HG03457 (cell line): ENCODE measurements around the gene PRSS50.

Source experiments
- ATAC-seq: cut with Tn5 transposase; IDR thresholded peaks from one replicate; pipeline ENCODE4 v1.9.1; 2021; ENCODE audit warnings: moderate number of reproducible peaks; ENCODE audit not compliant: unreplicated experiment

Gene PRSS50

DNA sequence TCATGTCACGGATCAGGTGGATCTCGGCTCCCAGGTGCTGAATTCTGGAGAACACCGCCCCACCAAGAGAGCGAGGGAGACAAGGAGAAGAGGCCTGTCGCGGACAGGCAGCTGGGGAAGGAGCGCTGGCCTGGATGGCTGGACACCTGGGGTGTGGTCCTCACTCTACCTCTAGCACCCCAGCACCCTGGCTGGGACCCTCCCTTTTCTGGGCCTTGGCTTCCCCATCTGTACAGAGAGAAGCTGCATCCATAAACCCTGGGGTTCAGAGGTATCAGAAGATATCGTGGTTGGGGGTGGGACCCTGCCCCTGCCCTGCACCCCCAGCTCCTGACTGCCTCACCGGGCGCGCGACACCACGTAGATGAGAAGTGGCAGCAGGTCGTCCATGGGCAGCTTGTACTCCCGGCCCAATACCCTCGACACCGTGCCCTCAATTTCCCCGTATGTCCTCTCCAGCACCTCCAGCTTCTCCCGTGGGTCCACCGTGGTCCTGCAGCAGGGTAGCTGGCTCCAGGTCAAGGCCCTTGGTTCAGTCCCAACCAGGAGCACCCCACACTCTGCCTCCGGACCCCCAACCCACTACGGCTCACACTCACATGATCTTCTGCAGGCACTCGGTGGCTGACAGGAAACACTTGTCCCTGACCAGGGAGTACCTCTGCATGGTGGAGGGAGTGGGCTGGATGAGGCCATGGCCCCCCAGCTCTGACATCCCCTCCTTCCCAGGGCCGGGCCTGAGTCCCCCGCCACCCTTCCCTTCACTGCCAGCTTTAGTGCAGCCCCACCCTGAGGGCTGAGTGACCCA is 45.9 kb downstream of the PRSS50 start:
- ATAC-seq, result no peak

DNA sequence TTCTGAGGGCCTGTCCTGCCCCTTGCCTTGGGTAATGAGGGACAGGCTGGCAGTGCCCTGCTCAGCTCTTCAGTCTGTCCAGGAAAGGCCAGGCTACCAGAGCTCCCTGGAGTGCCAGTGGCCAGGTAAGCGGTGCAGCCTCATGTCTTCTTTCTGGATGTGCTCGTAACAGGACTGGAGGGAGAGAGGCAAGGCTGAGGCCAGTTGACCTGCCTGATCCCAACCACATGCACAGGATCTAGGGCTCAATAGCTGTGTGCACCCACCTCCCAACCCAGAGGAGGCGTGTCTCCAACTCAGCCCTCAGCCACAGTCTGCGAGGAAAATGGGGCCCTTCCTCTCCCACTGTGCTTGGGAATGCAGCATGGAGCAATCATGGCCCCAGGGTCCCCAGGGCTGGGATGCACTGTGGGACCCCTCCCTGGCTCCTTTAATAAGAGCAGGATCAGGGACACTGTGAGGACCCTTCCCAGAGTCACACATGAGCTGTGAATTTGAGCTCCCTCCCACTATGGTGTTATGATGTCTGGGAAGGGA is 46.7 kb downstream of the PRSS50 start:
- no peak for ATAC-seq

DNA sequence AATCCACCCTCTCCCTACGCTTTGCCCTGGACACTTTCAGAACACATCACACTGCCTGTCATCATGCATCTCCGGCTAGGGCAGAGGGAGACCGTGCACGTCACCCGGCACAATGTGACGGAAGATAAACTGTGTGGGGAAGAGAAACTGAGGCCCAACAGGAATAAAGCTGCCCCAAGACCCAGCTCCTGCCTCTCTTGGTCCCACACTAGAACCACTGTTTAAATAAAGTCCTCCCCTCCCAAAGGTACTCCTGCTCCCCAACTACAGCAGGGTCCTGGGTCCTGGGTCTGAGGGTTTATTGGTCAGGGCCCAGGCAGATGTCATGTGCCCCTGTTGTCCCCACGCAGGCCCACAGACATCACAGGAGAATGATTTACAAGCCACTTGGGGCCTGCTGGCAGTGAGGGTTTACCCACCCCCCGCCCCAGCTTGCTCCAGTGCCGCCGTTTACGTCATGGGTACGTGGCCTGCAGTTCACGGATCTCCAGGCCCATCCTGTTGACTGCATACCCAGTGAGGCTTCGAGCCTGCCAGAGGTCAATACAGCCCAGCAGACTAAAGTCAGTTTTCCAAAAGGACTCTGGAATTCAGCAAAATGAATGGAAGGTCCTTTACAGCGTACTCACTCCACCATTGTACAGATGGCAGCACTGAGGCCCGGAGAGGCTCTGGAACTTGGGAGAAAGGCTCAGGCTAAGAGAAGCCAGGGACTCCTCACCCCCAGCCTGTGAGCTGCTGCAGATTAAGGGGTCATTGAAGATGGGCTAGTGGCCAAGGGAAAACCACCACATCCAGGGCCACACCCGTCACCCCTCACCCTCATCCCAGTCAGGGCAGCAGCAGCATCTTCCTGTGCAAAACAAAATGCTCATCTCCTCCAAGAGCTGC is 47.4 kb downstream of the PRSS50 start:
- no peak for ATAC-seq

DNA sequence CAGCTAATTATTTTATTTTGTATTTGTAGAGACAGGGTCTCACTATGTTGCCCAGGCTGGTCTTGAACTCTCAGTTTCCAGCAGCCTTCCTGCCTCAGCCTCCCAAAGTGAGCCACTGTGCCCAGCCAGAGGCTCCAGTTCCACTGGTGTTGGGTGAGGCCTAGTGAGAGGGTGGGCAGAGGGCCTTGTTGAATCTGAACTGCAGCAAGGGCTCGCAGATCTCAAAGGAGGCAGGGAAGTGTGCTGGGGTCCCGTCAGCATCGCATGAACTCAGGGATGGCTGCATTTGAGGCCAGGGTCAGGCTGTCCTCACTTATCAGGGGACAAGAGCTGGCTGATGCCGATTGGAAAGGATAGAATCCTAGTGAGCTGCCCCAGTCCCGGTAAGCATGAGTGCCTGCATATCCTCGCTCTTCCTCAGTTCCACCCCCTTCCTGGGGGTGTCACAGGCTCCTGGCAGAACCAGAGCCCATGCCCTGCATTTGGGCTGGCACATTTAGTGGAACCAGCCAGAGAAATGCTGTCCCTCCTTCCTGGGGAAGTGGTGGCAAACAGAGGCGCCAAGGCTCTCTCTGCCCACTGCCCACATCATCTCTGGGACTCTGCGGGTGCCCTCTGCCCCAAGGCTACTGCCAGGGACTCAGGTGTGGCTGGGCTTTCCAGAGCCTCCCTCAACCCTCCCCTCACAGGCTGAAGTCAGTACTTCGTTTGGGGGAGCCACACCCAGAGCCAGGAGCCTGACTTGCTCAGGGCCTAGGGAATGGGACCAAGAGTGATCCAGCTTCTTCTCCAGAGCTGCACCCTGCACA is 48.3 kb downstream of the PRSS50 start:
- ATAC-seq, result no peak

DNA sequence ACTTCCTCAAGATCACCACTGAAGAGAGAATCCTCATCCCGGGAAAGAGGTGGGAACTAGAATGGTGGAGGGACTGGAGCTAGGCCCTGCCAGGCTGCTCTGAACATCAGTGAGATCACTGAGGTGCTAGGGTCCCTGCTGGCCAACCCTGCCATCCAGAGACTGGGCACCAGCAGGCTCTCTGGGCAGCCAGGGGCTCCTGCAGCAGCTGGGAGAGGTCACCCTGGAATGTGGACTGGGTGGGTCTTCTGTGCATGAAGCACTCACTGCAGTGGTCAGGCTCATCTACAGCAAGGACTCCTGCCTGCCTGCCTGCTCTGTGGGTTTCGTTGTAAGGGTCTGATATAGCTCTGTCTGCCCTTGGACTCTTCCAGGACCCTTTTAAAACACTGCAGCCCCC is 49.1 kb downstream of the PRSS50 start:
- no peak for ATAC-seq

DNA sequence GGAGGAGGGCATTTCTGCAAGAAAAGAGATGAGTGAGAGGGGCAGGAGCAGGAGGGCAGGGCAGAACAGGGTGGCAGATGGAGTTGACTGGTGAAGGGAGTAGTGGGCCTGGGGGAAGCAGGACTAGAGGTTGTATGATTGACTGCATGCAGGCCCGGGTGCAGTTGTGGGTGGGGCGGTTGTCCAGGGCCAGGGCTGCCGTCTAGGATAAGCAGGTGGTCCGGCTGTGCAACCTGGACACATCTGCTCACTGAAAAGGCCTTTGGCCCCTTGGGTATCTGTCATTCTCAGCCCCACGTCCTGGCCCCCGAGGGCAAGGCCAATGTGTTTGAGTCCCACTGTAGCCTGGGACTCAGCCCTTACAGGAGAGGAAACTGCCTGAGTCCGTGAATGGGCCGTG is 49.6 kb downstream of the PRSS50 start:
- no peak for ATAC-seq

DNA sequence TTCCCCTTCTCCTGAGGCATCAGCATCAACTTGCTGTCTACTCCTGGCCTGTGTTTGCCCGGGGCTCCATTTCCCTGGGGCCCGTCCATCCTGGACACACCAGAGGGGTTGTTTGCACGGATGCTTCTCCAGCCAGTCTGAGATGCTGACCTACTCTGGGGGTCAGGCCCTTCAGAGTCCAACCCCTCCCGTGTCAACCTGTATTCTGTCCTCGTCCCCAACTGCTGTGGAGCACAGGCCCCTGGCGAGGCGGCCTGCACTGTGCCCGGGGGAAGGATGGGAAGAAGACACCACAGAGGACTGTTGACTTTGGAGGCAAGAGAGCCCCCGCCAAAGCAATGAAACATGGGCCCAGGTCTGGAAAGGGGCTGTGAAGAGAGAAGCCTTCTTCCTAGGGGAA is 50.0 kb downstream of the PRSS50 start:
- ATAC-seq, result no peak

DNA sequence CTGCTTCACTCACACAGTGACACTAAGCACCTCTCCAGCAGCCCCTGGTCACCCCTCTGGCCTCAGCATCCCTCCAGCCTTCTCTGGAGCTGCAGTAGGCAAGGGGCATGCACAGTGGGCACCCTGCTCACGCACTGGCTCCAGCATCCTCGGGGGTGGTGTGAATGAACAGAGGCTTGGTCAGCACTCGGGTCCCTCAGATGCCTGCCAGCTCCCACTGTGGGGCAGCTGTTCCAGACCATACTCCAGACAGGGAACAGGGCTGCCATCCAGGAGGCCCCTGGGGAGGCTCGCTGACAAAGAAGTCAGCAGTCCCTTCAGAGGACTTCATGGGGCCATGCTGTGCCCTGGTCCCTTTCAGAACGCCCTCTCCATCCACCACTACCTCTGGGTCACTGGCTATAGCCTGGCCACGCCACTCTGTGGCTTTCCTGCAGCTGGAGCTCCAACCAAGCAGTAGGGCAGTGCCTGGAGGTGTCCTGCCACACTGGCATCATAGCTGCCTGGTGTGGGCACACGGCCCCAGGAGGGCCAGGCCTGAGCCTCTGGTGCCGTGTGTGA is 50.5 kb downstream of the PRSS50 start:
- no peak for ATAC-seq

DNA sequence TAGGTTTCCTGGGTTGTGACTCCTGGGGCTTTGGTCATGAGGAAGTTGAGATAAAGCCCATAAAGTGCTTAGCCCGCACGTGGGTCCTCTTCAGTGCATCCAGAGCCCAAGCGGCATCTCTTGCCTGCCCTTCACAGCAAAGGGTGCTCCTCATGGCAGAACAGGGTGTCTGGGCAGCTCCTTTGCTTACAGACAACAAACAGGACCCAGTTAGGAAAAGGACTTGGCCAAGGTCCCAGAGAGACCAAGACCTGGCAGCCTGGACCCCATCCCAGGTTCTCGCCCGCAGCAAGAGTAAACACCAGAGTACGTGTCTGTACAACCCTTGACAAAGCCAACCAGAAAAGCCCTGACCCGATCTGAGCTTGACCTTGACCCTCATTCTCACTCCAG is 51.2 kb downstream of the PRSS50 start:
- no peak for ATAC-seq

DNA sequence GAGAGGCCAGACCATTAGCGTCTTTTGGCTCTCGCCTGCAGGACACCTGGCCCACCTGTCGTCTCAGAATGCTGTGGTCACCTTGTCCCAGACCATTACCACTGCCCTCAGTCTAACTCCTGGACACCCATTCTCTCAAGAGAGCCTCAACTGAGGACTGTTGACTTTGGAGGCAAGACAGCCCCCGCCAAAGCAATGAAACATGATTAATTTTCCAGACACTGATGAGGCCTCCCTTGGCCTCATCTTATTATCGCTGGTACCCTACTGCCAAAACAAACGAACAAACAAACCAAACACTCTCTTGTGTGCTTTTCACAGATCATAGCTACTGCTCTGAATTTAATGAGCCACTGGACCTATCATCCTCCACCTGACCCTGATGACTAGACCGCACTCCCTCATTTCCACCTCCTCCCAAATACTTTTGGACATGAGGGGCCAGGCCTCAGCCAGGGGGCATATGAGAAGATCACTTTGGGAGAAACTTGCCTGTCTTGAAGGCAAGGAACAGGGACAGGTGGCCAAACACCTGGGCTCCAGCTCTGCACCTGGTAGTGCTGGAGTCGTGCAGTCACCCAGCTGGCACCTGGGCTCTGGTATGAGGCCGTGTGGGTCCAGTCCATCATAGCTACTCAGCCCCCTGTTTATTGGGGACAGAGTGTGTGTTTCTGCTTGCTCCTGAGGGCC is 51.8 kb downstream of the PRSS50 start:
- ATAC-seq, result no peak

DNA sequence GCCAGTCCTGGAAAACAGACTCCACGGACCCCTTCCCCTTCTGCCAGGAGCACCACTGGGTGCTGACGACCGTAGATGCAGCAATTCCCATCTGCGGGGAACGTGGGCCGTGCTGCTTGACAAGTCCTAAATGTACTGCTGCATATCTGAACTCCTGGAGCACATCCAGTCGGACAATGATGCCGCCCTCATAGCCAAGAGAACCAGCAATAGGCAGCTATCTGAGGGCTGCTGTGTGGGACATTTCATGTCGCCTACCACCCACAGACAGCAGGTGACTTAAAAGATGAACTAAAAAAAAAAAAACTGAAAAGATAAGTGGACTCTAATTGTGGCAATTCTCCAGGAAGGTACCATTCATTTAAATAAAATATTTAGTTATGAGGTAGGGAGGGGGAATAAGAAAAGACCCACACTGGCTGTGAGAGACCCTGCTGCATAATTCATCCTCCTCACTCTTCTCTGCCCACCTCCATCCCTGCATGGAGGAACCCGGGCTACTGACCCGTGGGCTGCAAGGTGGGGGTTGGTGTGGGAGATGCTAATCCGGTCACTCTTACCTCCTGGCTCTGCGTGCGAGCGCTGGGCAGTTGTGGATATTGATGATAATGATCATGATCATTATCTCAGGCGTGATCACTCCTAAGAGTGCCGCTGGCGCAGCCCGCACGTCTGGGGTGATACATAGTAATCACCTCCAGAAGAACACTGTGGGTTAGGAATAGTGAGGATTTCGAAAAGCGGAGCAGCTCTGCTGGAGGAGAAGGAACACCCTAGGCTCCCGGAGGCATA is 52.5 kb downstream of the PRSS50 start:
- no peak for ATAC-seq

DNA sequence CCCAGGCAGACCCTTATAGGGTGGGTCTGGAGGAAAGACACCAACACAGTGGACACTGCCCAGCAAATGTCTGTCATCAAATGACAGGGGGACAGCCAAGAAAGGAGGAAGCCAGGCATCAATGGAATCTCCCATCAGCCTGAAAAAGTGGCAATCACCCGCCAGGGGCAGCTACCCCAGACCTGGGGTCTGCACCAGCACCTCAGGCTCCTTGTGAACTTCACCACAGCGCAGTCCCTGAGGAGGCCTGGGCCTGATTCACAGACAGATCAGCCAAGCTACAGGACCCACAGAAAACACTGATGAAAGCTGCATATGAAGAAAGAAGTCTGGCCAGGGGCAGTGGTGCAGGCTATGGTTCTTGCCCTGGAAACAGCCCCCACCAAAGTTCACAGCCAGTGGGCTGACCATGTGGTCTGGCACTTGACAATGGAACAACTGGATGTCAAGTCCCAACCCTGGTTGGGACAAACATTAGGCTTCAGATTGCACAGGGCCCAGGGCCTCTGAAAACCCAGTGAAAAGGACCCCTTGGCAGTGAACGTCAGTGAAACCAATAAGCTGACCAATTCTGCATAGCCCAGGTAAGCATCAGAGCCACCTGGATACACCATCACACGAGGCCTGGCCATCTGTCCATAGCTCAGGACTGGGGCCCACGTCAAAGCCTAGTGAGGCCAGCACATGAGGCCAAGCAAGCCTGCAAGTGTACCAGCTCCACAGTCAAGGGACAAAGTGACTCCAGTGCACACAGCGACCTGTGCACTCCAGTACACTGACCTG is 53.3 kb downstream of the PRSS50 start:
- no peak for ATAC-seq

DNA sequence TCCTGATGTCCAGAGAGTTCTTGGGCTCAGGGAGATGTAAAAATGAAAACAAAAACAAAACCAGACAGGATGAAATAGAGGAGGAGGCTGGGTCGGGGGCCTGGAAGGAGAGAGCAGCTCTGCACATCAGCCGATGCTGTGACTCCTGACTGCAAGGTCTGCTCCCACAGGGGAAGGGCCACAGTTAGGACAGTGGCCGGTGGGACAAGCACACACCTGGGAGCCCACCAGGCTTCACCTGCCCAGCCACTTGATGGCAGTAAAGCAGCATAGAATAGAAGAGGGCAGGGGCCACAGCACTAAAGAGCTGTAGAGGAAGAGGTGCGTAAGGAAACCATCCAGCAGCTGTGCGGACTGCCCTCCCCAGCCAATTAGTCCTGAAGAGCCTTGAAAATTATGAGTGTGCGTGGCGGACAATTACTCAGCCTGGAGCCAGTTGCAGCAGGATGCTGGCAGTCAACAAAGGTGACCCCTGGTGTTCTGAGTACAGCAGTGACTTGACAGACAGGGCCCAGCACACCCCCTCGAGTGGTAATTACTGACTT is 54.0 kb downstream of the PRSS50 start:
- ATAC-seq, result no peak

DNA sequence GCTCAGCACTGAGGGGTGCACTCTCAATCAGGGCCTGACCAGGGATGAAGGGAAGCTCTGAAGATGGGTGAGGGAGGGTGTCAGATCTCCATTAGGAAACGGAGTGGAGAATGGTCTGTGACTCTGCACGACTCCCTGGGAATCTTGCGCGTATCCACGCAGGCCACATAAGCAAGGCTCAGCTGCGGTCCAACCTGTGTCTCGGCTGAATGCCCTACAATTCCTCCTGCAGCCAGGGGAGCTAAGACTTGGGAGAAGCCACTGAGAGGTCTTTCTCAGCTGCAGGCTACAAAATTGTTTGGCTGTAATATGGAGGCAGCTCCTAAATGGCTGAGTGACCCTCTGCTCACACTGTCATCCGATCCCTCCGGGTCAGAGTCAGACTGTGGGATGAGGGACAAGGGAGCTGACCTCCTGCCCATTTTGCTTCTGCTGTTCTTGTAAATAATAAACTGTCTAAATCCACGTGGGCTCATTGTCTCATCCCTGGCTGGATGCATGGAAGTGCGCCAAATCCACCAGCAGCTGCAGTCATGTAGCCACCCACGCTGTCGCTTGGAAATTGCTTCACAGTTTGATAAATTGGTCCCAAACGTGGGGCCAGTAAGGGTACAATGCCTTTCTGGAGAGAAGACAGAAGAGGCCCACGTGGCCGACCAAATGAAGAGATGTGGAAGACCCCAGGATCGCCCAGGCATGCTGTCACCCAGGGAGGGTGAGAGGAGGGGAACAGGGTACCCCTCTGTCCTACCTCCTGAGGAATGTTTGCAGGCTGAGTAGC is 54.7 kb downstream of the PRSS50 start:
- ATAC-seq, result no peak
